GM23338 (cell line): ENCODE results near the gene CLPX. TPM values are rescaled to one million over a fixed set of nuclear protein-coding genes. Genes with fewer than 3 reads are reported as not detected.

Source experiments
- ATAC-seq: fragments of 200-7000 bp; cut with Tn5 transposase; 3 replicates; pipeline ENCODE4 v1.9.1; 2020
- DNase-seq: peaks from one replicate; pipeline ENCODE4 v3.0.0-alpha.2; 2015; ENCODE audit warnings: low spot score
- H2AFZ ChIP-seq: fragments of 200-600 bp; sonication (generic); 2 replicates; pipeline ENCODE4 v1.8.0; 2016; ENCODE audit warnings: antibody characterized with exemption, mild to moderate bottlenecking, moderate library complexity
- H3F3A ChIP-seq: fragments of 200-600 bp; sonication (generic); replicated peaks from 2 replicates; pipeline ENCODE4 v1.8.0; 2017; ENCODE audit warnings: antibody characterized with exemption, mixed run types, low read depth
- H3K27ac ChIP-seq: fragments of 200-600 bp; sonication (generic); 2 replicates; pipeline ENCODE4 v1.6.1; 2016; ENCODE audit warnings: low read depth
- H3K27me3 ChIP-seq: fragments of 200-600 bp; sonication (generic); 2 replicates; pipeline ENCODE4 v1.8.0; 2016; ENCODE audit warnings: mild to moderate bottlenecking, mixed run types, moderate library complexity; ENCODE audit not compliant: insufficient read depth
- H3K36me3 ChIP-seq: fragments of 200-600 bp; sonication (generic); 2 replicates; pipeline ENCODE4 v1.8.0; 2016; ENCODE audit warnings: mild to moderate bottlenecking; ENCODE audit not compliant: insufficient read depth
- H3K4me1 ChIP-seq: fragments of 200-600 bp; sonication (generic); 2 replicates; pipeline ENCODE4 v1.8.0; 2016; ENCODE audit warnings: mild to moderate bottlenecking, moderate library complexity; ENCODE audit not compliant: insufficient read depth
- H3K4me2 ChIP-seq: fragments of 200-600 bp; sonication (generic); 2 replicates; pipeline ENCODE4 v1.7.1; 2017; ENCODE audit warnings: mixed run types
- H3K4me3 ChIP-seq: fragments of 200-600 bp; sonication (generic); 2 replicates; pipeline ENCODE4 v1.6.1; 2016; ENCODE audit warnings: mixed run types
- H3K79me2 ChIP-seq: fragments of 200-600 bp; sonication (generic); replicated peaks from 2 replicates; pipeline ENCODE4 v1.8.0; 2017; ENCODE audit warnings: mild to moderate bottlenecking; ENCODE audit not compliant: insufficient read depth
- H3K9me2 ChIP-seq: fragments of 200-600 bp; sonication (generic); 2 replicates; pipeline ENCODE4 v1.8.0; 2017; ENCODE audit not compliant: insufficient read depth
- H4K20me1 ChIP-seq: fragments of 200-600 bp; sonication (generic); replicated peaks from 2 replicates; pipeline ENCODE4 v1.8.0; 2017; ENCODE audit warnings: mild to moderate bottlenecking; ENCODE audit not compliant: insufficient read depth
- H3K27ac Mint-ChIP-seq: 2 replicates; pipeline ENCODE4 v1.8.0; 2020; ENCODE audit warnings: inconsistent platforms, mild to moderate bottlenecking, moderate library complexity, mixed read lengths
- H3K27me3 Mint-ChIP-seq: 3 replicates; pipeline ENCODE4 v1.8.0; 2022; ENCODE audit warnings: low read depth, mild to moderate bottlenecking, moderate library complexity, mixed read lengths, inconsistent platforms; ENCODE audit not compliant: insufficient read depth, poor library complexity
- H3K36me3 Mint-ChIP-seq: 3 replicates; pipeline ENCODE4 v1.8.0; 2021; ENCODE audit warnings: low read depth, mild to moderate bottlenecking, inconsistent platforms, moderate library complexity, mixed read lengths
- H3K4me1 Mint-ChIP-seq: 3 replicates; pipeline ENCODE4 v1.8.0; 2020; ENCODE audit warnings: mild to moderate bottlenecking, inconsistent platforms, mixed read lengths
- H3K4me3 Mint-ChIP-seq: 3 replicates; pipeline ENCODE4 v1.8.0; 2021; ENCODE audit warnings: moderate library complexity, mild to moderate bottlenecking, inconsistent platforms, mixed read lengths
- H3K9me3 Mint-ChIP-seq: 3 replicates; pipeline ENCODE4 v1.8.0; 2020; ENCODE audit warnings: moderate library complexity, mild to moderate bottlenecking, inconsistent platforms, mixed read lengths
- CREB1 ChIP-seq: fragments of 250-450 bp; sonication (Bioruptor Pico); IDR thresholded peaks from 2 replicates; pipeline ENCODE4 v1.5.0; 2020; ENCODE audit warnings: low read depth, mild to moderate bottlenecking, moderate library complexity
- EZH2 ChIP-seq: fragments of 200-600 bp; sonication (generic); IDR thresholded peaks from one replicate; pipeline ENCODE4 v1.8.0; 2017; ENCODE audit warnings: antibody characterized with exemption, mild to moderate bottlenecking, low read depth; ENCODE audit not compliant: unreplicated experiment
- EZH2phosphoT487 ChIP-seq: fragments of 200-600 bp; sonication (generic); IDR thresholded peaks from one replicate; pipeline ENCODE4 v1.8.1; 2018; ENCODE audit warnings: antibody characterized with exemption; ENCODE audit not compliant: unreplicated experiment
- JUNB ChIP-seq: IDR thresholded peaks from one replicate; pipeline ENCODE4 v1.6.1; 2016; ENCODE audit warnings: antibody characterized with exemption; ENCODE audit not compliant: unreplicated experiment
- NANOG ChIP-seq: IDR thresholded peaks from 2 replicates; pipeline ENCODE4 v1.6.1; 2016; ENCODE audit warnings: antibody characterized with exemption, borderline replicate concordance
- STAT1 ChIP-seq: IDR thresholded peaks from one replicate; pipeline ENCODE4 v1.6.1; 2016; ENCODE audit warnings: antibody characterized with exemption; ENCODE audit not compliant: unreplicated experiment
- ZNF114 ChIP-seq: fragments of 250-450 bp; sonication (Bioruptor Pico); IDR thresholded peaks from 2 replicates; pipeline ENCODE4 v1.5.0; 2020; ENCODE audit warnings: mild to moderate bottlenecking, moderate library complexity
- ZNF331 ChIP-seq: fragments of 250-450 bp; sonication (Bioruptor Pico); IDR thresholded peaks from 2 replicates; pipeline ENCODE4 v1.5.0; 2020; ENCODE audit warnings: low read depth, mild to moderate bottlenecking, moderate library complexity
- polyA plus RNA-seq: library from polyadenylated mRNA; unstranded; fragments of >200 nt; fragmentation: Nextera tagmentation; extraction: Ambion mirVana; gene quantifications from 2 replicates; pipeline ENCODE4 v1.2.1, GENCODE V29; 2016
- total RNA-seq: library from RNA; depleted of rRNA; stranded (reverse); fragments of >200 nt; shearing (Covaris generic); gene quantifications from 2 replicates; pipeline ENCODE4 v1.2.3, GENCODE V29; 2014
- TF ChIP-seq, protein P1 (sequence below), 2 experiments: fragments of 200-600 bp in 1 of 2; sonication (generic) in 1 of 2; conservative IDR thresholded peaks; 2 replicates each; pipeline versions ENCODE4 v1.5.1 to v1.6.1; 2016 to 2017; ENCODE audit warnings: antibody characterized with exemption in 2 of 2, low read depth in 2 of 2, mild to moderate bottlenecking in 2 of 2, moderate library complexity in 1 of 2
- TF ChIP-seq, protein P2 (sequence below): IDR thresholded peaks from 2 replicates; pipeline ENCODE4 v1.6.1; 2016; ENCODE audit warnings: antibody characterized with exemption
- TF ChIP-seq, protein P3 (sequence below): fragments of 250-450 bp; sonication (Bioruptor Pico); IDR thresholded peaks from 2 replicates; pipeline ENCODE4 v1.5.0; 2020; ENCODE audit warnings: mild to moderate bottlenecking, moderate library complexity
- TF ChIP-seq, protein P4 (sequence below): IDR thresholded peaks from one replicate; pipeline ENCODE4 v1.6.1; 2018; ENCODE audit warnings: antibody characterized with exemption; ENCODE audit not compliant: unreplicated experiment

Gene CLPX
- total and polyA plus RNA-seq, 2 experiments from 2014 or later = 18.9 to 40.6 TPM

DNA sequence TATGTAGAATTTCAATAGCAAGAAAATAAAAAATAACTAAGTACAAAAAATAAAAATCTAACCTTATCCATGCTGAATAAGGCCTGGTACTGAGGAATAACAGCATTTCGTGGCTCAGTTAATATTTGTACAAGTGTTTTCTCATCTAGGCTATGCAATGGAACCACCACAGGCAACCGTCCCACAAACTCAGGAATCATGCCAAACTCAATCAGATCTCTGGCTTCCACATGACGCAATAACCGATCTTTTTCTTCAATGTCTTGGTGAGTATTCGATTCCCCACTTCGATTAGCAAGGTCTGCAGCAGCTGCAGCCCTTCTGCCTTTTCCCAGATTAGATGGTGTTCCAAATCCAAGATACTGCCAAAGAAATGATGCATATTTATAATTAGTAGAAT lies 30.4 kb downstream of the CLPX start:
- no peak for TF ChIP-seq ZNF331 (CRISPR knock-in tag)
- no peak for TF ChIP-seq EZH2phosphoT487
- no peak for TF ChIP-seq EZH2
- no peak for TF ChIP-seq STAT1
- TF ChIP-seq ZNF114 = no peak
- TF ChIP-seq NANOG = no peak
- TF ChIP-seq JUNB = no peak
- TF ChIP-seq, protein P1, sequence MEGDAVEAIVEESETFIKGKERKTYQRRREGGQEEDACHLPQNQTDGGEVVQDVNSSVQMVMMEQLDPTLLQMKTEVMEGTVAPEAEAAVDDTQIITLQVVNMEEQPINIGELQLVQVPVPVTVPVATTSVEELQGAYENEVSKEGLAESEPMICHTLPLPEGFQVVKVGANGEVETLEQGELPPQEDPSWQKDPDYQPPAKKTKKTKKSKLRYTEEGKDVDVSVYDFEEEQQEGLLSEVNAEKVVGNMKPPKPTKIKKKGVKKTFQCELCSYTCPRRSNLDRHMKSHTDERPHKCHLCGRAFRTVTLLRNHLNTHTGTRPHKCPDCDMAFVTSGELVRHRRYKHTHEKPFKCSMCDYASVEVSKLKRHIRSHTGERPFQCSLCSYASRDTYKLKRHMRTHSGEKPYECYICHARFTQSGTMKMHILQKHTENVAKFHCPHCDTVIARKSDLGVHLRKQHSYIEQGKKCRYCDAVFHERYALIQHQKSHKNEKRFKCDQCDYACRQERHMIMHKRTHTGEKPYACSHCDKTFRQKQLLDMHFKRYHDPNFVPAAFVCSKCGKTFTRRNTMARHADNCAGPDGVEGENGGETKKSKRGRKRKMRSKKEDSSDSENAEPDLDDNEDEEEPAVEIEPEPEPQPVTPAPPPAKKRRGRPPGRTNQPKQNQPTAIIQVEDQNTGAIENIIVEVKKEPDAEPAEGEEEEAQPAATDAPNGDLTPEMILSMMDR (conservative IDR thresholded peaks at IDR 0.05; ENCODE audit: low read depth in 2 of 2) = no peak
- TF ChIP-seq, protein P2, sequence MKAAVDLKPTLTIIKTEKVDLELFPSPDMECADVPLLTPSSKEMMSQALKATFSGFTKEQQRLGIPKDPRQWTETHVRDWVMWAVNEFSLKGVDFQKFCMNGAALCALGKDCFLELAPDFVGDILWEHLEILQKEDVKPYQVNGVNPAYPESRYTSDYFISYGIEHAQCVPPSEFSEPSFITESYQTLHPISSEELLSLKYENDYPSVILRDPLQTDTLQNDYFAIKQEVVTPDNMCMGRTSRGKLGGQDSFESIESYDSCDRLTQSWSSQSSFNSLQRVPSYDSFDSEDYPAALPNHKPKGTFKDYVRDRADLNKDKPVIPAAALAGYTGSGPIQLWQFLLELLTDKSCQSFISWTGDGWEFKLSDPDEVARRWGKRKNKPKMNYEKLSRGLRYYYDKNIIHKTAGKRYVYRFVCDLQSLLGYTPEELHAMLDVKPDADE = no peak
- TF ChIP-seq, protein P3, sequence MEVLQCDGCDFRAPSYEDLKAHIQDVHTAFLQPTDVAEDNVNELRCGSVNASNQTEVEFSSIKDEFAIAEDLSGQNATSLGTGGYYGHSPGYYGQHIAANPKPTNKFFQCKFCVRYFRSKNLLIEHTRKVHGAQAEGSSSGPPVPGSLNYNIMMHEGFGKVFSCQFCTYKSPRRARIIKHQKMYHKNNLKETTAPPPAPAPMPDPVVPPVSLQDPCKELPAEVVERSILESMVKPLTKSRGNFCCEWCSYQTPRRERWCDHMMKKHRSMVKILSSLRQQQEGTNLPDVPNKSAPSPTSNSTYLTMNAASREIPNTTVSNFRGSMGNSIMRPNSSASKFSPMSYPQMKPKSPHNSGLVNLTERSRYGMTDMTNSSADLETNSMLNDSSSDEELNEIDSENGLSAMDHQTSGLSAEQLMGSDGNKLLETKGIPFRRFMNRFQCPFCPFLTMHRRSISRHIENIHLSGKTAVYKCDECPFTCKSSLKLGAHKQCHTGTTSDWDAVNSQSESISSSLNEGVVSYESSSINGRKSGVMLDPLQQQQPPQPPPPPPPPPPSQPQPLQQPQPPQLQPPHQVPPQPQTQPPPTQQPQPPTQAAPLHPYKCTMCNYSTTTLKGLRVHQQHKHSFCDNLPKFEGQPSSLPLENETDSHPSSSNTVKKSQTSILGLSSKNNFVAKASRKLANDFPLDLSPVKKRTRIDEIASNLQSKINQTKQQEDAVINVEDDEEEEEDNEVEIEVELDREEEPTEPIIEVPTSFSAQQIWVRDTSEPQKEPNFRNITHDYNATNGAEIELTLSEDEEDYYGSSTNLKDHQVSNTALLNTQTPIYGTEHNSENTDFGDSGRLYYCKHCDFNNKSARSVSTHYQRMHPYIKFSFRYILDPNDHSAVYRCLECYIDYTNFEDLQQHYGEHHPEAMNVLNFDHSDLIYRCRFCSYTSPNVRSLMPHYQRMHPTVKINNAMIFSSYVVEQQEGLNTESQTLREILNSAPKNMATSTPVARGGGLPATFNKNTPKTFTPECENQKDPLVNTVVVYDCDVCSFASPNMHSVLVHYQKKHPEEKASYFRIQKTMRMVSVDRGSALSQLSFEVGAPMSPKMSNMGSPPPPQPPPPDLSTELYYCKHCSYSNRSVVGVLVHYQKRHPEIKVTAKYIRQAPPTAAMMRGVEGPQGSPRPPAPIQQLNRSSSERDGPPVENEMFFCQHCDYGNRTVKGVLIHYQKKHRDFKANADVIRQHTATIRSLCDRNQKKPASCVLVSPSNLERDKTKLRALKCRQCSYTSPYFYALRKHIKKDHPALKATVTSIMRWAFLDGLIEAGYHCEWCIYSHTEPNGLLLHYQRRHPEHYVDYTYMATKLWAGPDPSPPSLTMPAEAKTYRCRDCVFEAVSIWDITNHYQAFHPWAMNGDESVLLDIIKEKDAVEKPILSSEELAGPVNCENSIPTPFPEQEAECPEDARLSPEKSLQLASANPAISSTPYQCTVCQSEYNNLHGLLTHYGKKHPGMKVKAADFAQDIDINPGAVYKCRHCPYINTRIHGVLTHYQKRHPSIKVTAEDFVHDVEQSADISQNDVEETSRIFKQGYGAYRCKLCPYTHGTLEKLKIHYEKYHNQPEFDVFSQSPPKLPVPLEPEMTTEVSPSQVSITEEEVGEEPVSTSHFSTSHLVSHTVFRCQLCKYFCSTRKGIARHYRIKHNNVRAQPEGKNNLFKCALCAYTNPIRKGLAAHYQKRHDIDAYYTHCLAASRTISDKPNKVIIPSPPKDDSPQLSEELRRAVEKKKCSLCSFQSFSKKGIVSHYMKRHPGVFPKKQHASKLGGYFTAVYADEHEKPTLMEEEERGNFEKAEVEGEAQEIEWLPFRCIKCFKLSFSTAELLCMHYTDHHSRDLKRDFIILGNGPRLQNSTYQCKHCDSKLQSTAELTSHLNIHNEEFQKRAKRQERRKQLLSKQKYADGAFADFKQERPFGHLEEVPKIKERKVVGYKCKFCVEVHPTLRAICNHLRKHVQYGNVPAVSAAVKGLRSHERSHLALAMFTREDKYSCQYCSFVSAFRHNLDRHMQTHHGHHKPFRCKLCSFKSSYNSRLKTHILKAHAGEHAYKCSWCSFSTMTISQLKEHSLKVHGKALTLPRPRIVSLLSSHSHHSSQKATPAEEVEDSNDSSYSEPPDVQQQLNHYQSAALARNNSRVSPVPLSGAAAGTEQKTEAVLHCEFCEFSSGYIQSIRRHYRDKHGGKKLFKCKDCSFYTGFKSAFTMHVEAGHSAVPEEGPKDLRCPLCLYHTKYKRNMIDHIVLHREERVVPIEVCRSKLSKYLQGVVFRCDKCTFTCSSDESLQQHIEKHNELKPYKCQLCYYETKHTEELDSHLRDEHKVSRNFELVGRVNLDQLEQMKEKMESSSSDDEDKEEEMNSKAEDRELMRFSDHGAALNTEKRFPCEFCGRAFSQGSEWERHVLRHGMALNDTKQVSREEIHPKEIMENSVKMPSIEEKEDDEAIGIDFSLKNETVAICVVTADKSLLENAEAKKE = no peak
- no peak for TF ChIP-seq CREB1 (CRISPR knock-in tag)
- TF ChIP-seq, protein P4, sequence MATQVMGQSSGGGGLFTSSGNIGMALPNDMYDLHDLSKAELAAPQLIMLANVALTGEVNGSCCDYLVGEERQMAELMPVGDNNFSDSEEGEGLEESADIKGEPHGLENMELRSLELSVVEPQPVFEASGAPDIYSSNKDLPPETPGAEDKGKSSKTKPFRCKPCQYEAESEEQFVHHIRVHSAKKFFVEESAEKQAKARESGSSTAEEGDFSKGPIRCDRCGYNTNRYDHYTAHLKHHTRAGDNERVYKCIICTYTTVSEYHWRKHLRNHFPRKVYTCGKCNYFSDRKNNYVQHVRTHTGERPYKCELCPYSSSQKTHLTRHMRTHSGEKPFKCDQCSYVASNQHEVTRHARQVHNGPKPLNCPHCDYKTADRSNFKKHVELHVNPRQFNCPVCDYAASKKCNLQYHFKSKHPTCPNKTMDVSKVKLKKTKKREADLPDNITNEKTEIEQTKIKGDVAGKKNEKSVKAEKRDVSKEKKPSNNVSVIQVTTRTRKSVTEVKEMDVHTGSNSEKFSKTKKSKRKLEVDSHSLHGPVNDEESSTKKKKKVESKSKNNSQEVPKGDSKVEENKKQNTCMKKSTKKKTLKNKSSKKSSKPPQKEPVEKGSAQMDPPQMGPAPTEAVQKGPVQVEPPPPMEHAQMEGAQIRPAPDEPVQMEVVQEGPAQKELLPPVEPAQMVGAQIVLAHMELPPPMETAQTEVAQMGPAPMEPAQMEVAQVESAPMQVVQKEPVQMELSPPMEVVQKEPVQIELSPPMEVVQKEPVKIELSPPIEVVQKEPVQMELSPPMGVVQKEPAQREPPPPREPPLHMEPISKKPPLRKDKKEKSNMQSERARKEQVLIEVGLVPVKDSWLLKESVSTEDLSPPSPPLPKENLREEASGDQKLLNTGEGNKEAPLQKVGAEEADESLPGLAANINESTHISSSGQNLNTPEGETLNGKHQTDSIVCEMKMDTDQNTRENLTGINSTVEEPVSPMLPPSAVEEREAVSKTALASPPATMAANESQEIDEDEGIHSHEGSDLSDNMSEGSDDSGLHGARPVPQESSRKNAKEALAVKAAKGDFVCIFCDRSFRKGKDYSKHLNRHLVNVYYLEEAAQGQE = no peak
- Histone ChIP-seq H3K27me3 (no peaks in the 10 kb centered on the region), H2AFZ (no peak overlapping the region), H3K79me2 (no peaks in the 10 kb centered on the region), H3K36me3 (peaks cover 36% of the 10 kb centered on the region), H3F3A (no peaks in the 10 kb centered on the region), H3K4me2 (no peak overlapping the region), H4K20me1 (peaks cover 13% of the 10 kb centered on the region; the same call in 1 of the 2 replicates), H3K9me2 (no peaks in the 10 kb centered on the region), H3K4me3 (no peak overlapping the region), H3K27ac (no peak overlapping the region), H3K4me1 (no peaks in the 10 kb centered on the region)
- DNase-seq (no peak), ATAC-seq (no peak)
- no peaks in the 10 kb centered on the region for H3K4me1 Mint-ChIP-seq
- H3K4me3 Mint-ChIP-seq = no peak overlapping the region
- no peak overlapping the region for H3K27ac Mint-ChIP-seq
- H3K27me3 Mint-ChIP-seq = no peaks in the 10 kb centered on the region
- H3K36me3 Mint-ChIP-seq = peaks cover 48% of the 10 kb centered on the region
- no peaks in the 10 kb centered on the region for H3K9me3 Mint-ChIP-seq
